Nucleus accumbens (tissue), 56 donors: Measurements from ENCODE around the gene GID4.

ENCODE experiments used
- DNase-seq, 56 donors: peaks; one replicate each; lab custom pipeline; 2025; lab: John Stamatoyannopoulos, UW

GID4 gene

GRCh38 chr17:18040261-18040858 is 1.2 kb downstream of the GID4 start:
- no peak for DNase-seq

GRCh38 chr17:18041776-18042175 is 2.6 kb downstream of the GID4 start:
- DNase-seq: peak in 1 of 56 donors; percentile 13

GRCh38 chr17:18042983-18043382 is 3.8 kb downstream of the GID4 start:
- DNase-seq: no peak

GRCh38 chr17:18043491-18043890 is 4.3 kb downstream of the GID4 start:
- DNase-seq: no peak

- DNase-seq: no peak
Observed at GRCh38 chr17:18044609-18045008, 5.4 kb downstream of the GID4 start.

GRCh38 chr17:18045691-18046350 is 6.6 kb downstream of the GID4 start:
- DNase-seq: no peak

- DNase-seq: no peak
Observed at GRCh38 chr17:18055597-18055996, 16.4 kb downstream of the GID4 start.

GRCh38 chr17:18056214-18056613 is 17.0 kb downstream of the GID4 start:
- DNase-seq: no peak

- no peak for DNase-seq
Observed at GRCh38 chr17:18059283-18059682, 20.1 kb downstream of the GID4 start.

GRCh38 chr17:18064053-18064452 is 24.8 kb downstream of the GID4 start:
- DNase-seq: no peak

GRCh38 chr17:18065546-18065945 is 26.3 kb downstream of the GID4 start:
- DNase-seq: no peak

GRCh38 chr17:18066866-18067265 is 27.7 kb downstream of the GID4 start:
- no peak for DNase-seq

GRCh38 chr17:18069101-18069500 is 29.9 kb downstream of the GID4 start:
- no peak for DNase-seq

- DNase-seq: no peak
Observed at GRCh38 chr17:18070861-18071340, 31.7 kb downstream of the GID4 start.

GRCh38 chr17:18071751-18072150 is 32.5 kb downstream of the GID4 start:
- no peak for DNase-seq

GRCh38 chr17:18074566-18075272 is 35.5 kb downstream of the GID4 start:
- peak in 11 of 56 donors; percentile 4 to 26 (median 11) for DNase-seq

- no peak for DNase-seq
Observed at GRCh38 chr17:18076936-18077335, 37.7 kb downstream of the GID4 start.

GRCh38 chr17:18079543-18079942 is 40.3 kb downstream of the GID4 start:
- DNase-seq: no peak

- no peak for DNase-seq
Observed at GRCh38 chr17:18084256-18084655, 45.0 kb downstream of the GID4 start.

- peak; percentile 32 to 93 (median 82) for DNase-seq
Observed at GRCh38 chr17:18087610-18088491, 48.6 kb downstream of the GID4 start, which contains the start of gene DRG2. Gene DRG2 (plus strand): TSS chr17:18087948. CDS start chr17:18088024, 76 bp downstream.

GRCh38 chr17:18089613-18090012 is 50.4 kb downstream of the GID4 start:
- DNase-seq: no peak
